Stimulated activated CD8-positive, alpha-beta memory T cell treated with anti-CD3 and anti-CD28 coated beads, Interleukin-15, amount 100 ng/mL, for 24 hours (primary cell): ENCODE data around the gene MYLK2.
A peak's percentile ranks its signal among the peaks of the same experiment; 100 is the strongest.
"Not testable (repeated sequence)": the region's sequence is repeated elsewhere in the genome, so short reads cannot be mapped to it uniquely, and the experiment has no call there.

Experiments used
- DNase-seq: peaks from one replicate; pipeline ENCODE4 v3.0.0-alpha.2; 2020; ENCODE audit warnings: low read depth

The MYLK2 gene

DNA sequence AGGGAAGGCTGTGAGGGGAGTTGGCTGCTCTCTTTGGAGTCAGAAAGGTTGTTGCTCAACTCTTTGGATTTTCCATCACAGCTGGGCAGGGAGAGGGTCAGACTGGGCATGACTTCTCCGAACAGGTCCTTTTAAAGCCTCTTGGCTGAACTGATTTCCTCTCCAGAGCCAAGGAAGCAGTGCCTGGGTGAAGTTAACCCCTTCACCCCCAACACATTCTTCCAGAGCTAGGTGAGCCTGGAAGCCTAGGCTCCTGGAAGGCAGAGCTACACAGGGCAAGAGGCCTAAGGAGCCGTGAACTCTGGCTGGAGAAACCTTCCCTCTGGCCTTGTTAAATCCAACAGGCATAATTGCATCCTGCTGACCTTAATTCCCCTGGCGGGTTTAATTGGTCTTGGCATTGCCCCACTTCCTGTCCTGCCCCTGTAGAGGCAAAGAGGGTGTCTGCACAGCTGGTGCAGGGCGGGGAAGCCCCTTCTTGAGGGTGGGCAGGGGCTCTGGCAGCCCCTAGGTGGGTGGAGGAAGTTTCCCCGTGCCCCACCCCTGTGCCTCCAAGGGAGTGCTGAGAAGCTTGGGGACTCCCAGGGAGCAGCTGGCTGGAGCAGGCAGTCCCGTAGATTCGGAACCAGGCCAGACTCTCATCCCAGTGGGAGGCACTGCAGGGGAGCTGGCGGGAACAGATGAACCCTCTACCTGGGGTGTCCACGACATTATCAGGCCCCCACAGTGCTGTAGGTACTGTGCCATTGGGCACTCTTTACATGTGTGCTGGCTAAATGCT lies 3.6 kb upstream of the MYLK2 start:
- DNase-seq, result no peak

DNA sequence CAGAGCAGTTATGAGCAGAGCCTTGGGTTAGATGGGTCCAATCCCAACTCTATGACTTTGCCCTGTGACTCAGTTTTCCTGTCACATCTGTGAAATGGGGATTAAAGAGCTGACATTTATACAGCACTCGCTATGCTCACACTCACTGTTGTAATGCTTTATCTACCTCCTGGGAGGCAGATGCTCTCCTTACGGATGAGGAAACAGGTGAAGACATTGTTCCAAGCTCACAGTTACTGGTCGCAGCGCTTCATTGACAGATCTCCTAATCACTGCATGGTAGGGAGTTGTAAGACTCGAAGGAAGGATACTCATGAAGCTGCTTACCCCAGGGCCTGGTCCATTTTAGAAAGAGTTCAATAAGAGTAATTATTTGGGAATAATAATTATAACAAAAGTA lies 2.9 kb upstream of the MYLK2 start:
- no peak for DNase-seq

DNA sequence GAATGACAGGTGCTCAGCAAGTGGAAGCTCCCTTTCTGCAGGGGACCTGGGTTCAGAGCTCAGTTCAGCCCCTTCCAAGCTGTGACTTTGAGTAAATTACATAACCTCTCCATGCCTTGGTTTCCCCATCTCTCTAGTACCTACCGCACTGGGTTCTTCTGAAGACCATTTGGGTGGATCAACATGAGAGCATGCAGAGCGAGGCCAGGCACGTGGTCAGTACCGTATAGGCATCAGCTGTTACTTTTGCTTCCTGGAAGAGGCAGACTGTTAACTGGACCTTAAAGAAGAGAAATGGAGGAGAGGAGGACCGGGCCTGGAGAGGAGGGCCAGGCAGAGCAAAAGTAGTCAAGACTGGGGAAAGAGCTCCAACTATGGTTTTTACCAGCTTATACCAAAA lies 1.7 kb upstream of the MYLK2 start:
- DNase-seq, result no peak

DNA sequence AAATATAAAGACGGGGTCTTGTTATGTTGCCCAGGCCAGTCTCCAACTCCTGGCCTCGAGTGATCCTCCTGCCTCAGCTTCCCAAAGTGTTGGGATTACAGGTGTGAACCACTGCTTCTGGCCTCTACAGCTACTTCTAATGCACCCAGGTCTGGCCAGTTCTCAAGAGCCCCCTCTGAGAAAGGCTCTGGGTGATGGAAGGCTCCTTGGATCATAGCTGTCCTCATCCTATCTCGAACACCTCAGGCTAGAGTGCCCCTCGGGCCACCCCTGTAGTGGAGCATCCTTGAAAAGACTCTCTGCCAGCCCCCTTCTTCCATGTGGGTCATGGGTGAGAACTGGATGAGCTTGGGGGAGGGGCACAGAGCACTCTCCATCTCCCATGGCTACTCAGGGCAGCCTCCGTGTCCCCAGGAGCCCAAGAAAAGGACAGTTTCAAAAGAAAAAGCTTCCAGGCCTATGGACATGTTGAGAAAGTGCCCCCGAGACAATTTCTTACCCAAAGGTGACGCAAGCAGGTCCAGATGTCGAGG lies 714 bp upstream of the MYLK2 start:
- DNase-seq, result no peak

DNA sequence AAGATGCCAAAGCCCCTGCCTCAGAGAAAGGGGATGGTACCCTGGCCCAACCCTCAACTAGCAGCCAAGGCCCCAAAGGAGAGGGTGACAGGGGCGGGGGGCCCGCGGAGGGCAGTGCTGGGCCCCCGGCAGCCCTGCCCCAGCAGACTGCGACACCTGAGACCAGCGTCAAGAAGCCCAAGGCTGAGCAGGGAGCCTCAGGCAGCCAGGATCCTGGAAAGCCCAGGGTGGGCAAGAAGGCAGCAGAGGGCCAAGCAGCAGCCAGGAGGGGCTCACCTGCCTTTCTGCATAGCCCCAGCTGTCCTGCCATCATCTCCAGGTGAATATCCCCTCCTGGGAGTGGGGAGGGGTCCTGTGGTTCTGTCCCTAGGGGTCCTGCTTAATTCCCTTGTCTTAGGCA lies 1.1 kb downstream of the MYLK2 start:
- no peak for DNase-seq

DNA sequence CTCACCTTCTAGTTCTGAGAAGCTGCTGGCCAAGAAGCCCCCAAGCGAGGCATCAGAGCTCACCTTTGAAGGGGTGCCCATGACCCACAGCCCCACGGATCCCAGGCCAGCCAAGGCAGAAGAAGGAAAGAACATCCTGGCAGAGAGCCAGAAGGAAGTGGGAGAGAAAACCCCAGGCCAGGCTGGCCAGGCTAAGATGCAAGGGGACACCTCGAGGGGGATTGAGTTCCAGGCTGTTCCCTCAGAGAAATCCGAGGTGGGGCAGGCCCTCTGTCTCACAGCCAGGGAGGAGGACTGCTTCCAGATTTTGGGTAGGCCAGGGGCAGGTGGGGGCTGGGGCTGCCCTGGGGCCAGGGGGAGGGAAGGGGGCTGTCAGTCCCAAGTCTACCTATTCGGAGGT lies 2.3 kb downstream of the MYLK2 start:
- DNase-seq, result no peak

DNA sequence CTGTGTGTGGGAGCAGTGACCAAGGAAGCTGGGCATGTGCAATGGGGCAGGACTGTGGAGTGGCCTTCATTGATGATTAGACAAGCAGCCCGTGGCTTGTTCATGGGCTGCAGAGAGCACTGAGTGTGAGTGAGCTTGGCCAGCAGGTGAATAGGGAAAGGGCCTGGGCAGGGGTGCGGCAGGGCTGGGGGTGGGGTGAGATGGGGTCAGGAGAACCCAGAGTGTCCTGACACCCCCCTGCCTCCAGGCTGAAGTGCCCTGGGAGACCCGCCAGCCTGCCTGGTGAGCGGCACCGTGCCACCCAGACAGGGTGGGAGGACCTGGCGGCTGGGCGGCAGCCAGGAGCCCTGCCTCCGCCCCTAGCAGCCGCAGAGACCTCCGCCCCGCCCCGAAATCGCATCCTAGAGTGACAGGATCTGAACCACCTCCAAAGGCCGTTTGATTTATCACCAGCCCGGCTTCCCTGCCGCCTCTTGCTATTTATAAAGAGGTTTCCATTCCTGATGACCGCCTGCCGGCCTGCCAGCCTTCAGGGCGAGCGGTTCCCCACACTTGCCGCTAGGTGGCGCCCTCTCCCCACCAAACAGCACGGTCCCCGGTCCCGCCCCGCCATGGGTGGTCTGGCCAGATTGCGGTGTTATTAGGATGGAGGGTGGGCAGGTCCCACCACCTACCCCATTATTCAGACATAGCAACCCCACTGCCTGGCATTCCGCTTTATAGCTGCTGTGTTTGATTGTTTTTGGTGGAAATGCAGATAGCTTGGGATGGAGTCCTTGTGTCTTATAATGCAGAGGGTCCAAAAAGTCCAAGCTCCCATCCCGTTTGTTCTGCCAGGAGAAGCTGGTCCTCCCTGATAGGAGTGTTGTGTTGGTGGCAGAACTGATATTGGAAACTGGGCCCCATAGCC lies 3.5 kb downstream of the MYLK2 start:
- peak; percentile 68 for DNase-seq

DNA sequence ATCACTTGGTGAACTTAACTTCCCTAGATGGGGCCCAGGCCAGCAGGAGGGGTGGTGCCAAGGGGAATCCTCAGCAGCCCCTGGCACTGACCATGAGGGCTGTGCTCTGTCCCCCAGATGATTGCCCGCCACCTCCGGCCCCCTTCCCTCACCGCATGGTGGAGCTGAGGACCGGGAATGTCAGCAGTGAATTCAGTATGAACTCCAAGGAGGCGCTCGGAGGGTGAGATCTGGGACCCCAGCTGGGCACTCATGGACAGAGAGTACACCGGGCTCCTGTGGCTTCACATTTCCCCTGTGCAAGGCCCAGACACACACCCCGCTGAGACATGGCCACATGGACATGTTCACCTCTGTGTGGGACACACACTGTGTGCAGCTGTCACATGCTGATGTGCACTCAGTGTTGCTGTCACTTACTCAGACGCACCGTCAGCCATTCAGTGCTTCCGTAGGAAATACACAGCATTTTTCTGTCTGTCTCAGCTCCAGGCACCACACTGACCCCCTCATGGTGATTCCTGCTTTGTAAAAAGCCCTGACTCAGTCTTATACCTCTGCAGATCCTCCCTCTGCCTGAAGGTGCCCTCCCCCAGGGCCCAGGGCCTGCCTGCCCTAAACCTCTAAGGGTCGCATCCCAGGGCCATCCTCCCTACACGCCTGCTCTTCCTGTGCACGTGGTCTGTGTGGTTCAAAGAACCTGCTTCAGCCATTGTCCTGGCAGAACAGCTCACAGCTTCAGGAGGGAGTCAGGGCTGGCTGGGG lies 4.4 kb downstream of the MYLK2 start:
- DNase-seq, result no peak

DNA sequence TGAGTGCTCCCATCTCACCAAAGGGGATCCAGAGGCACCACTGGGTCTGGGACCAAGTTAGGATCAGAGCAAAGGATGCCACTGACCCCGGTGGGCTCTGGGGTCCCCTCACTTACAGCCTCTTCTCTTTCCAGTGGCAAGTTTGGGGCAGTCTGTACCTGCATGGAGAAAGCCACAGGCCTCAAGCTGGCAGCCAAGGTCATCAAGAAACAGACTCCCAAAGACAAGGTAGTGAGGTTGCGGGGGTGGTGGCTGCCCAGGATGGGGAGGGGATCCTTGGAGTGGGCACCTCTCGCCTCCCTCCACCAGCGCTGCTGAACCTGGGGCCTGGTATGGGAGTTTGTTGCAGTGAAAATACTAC lies 4.9 kb downstream of the MYLK2 start:
- no peak for DNase-seq

DNA sequence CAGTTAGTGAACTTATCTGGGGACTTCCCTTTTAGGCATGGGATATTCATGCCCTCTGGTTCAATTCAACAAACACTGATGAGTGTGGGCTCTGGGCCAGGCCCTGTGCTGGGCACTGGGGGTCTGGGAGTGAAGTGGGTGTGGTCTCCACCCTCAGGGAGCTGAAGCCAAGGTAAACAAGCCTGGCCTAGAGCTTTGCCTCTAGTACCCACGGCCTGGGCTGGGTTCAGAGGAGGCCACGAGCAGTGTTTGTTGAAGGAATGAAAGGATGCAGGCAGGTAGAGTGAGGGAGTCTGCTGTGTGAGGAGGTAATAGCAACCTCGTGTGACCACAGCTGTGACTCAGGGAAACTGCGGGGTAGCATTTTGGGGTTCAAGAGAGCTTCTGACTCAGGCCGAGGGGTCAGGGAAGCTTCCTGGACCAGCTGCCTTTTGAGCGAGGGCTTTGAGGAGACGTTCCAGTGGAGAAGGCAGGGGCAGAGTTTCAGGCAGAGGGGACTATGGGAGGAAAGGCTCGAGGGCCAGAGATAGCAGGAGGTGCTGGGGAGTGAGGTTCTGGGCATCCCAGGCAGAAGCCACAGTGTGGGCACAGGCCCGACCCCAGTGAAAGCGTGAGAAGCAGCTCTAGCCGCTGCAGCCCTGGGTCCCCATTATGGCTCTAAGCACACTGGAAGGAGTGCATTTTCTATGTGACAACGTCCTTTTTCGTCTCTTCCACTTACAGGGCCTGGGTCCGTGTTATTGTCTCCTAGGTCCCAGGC lies 5.6 kb downstream of the MYLK2 start:
- no peak for DNase-seq

DNA sequence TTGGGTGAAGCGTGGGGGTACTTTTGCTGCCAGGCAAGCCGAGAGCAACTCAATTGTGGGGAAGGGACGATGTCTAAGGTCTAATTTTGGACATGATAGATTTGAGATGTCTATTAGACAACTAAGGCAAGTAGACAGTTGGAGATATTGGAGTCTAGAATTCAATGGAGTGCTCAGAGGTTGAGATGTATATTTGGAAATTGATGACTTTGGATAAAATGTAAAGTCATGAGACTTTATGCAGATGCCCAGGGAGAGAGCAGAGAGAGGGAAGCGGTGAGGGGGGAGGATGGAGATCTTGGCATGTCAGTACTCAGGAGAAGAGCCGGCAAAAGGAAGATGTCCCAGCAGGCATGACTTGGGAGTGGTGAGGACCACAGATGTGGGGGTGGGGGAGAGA lies 6.9 kb downstream of the MYLK2 start:
- DNase-seq, result no peak

DNA sequence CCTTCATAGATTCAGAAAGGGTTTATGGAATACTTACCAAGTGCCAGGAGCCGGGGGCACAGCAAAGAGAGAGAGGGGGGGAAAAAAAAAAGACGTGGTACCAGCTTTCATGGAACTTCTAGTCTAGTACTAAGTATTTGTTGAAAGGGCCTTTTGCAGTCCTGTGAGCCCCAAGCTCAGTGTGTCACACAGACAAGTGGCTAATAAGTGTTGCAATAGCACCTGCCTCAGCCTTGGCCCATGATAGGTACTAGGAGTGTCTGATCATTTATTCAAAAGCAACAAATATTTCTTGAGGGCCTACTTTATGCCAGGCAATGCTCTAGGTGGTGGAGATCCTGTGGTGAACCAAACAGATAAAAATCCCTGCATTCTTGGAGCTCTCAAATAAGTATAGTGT lies 7.9 kb downstream of the MYLK2 start:
- DNase-seq, result no peak

DNA sequence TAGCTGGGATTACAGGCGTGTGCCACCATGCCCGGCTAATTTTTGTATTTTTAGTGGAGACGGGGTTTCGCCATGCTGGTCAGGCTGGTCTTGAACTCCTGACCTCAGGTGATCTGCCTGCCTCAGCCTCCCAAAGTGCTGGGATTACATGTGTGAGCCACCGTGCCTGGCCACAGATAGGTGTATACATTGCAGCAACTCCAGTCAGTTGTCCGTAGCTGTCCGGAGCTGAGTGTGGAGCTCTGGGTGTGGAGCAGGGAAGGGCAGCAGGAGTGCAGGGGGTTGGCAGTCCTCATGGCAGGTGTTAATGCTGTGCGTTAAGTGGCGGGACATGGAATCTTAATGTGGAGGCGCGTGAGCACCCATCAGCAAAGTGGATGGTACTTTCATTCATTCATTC lies 8.9 kb downstream of the MYLK2 start:
- DNase-seq, result not testable (repeated sequence)

DNA sequence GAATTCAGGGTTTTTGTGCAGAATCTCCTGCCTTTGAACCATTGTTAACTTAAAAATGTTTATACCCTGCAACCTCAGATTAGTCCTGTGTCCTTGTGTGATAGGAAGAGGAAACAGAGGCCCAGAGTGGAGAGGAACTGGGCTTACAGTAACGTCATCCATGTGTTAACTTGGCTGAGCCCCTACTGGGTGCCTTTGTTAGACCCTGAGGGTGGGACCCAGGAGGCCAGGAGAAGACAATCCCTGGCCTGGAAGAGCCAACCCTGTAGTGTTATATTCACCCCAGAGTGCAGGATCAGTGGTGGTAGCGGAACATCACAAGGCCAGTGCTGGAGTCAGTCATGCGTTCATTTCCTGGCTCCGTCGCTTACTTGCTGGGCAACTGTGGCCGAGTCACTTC lies 10.6 kb downstream of the MYLK2 start:
- no peak for DNase-seq

DNA sequence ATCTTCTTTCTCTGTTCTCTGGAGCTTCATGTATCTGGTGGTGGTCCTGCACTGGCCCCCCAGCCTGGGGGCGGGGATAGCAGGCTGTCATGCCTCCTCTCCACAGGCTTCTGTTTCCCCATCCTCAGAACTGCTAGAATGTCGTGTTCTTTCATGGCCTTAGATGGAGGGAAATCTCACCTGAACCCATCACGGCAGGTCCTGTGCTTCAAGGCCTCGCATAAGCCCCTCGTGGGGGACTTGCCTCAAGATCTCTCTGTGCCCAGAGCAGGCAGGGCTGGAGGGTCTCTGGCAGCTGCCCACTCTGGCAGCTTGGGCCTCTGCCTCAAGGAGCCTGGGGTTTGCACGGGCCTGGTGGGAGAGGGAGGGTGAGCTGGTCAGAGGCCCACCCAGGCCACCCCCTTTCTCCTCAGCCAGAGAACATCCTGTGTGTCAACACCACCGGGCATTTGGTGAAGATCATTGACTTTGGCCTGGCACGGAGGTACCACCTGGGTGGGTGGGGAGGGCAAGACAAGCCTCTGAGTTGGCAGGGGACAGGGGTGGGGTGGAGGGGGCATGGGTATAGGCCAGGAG lies 11.3 kb downstream of the MYLK2 start:
- no peak for DNase-seq

DNA sequence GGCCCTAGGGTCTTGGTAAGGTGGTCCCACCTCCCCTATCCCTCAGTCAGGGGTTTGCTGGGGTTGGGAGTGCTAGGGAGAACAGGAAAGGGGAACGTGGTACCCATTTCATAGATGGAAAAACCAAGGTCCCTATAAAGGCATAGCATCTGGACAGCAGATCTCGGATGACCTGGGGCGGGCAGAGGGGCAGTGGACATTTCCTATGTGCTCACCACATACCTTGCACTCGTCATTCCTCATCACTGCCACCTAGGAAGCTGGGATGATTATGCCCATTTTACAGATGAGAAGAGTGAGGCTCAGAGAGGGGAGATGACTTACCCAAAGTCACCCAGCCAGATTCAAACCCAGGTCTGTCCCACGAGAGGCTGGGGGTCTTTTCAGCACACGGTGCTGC lies 12.1 kb downstream of the MYLK2 start:
- no peak for DNase-seq

DNA sequence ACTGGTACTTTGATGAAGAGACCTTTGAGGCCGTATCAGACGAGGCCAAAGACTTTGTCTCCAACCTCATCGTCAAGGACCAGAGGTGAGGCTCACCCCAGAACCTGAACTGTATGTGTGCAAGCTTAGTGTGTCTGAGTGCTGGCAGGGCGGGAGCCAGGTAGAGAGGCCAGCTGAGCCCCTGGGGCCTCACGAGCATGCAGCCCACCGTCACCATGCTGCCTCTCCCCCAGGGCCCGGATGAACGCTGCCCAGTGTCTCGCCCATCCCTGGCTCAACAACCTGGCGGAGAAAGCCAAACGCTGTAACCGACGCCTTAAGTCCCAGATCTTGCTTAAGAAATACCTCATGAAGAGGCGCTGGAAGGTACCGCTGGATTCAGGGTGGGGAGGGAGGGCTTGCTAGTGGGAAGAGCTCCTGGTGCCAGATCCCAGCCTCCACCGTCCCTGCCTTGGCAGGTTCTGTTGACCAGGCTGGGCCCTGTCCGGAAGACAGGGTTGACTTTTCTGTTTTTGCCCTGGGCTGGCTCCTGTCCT lies 12.7 kb downstream of the MYLK2 start:
- DNase-seq, result no peak

DNA sequence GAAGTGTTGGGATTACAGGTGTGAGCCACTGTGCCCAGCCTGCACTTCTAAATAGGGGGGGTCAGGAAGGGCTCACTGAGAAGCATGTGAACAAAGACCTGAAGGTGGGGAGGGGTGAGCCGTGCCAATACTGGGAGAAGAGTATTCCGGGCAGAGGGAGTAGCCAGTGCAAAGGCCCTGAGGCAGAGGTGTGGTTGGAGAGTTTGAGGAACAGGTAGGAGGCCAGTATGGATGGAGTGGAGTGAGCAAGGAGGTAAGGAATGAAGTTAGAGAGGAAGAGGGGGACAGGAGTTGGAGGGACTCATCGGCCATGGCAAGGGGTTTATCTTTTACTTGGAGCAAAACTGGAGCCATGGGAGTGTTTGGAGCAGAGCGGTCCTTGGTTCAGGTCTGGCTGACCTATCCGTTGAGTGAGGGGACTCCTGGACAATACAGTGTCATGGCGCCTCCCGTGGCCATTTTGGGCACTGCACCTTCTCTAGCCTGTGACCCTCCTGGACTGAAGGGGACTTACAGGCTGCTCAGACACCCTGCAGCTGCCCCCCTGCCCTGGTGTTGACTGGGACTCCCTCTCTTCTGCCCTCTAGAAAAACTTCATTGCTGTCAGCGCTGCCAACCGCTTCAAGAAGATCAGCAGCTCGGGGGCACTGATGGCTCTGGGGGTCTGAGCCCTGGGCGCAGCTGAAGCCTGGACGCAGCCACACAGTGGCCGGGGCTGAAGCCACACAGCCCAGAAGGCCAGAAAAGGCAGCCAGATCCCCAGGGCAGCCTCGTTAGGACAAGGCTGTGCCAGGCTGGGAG lies 14.2 kb downstream of the MYLK2 start:
- DNase-seq, result peak; percentile 44

DNA sequence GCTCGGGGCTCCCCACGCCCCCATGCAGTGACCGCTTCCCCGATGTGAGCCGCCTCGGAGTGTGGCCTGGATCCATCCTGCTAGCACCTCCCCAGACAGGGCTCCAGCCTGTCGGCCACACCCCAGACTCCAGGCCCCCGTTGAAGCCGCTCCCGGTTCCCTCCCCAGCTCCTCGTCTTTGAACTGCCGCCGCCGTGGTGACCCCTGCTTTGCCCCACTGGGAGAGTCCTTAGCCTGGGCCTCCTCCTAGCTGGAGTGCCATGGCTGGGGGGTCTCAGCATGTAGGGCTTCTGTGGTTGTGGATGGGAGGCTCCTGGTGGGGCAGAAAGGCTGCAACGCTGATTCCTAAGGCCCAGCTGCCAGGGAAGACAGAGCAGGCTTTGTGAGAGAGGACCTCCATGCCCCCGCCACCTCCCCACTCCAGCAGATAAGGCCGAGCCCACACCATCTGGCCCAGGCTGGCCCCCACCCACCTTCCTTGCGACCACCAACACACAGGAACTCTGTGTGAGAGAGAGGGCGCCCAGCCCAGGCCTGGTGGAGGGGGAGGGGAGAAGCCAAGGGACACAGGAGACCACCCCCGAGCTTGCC lies 14.9 kb downstream of the MYLK2 start:
- DNase-seq, result no peak

DNA sequence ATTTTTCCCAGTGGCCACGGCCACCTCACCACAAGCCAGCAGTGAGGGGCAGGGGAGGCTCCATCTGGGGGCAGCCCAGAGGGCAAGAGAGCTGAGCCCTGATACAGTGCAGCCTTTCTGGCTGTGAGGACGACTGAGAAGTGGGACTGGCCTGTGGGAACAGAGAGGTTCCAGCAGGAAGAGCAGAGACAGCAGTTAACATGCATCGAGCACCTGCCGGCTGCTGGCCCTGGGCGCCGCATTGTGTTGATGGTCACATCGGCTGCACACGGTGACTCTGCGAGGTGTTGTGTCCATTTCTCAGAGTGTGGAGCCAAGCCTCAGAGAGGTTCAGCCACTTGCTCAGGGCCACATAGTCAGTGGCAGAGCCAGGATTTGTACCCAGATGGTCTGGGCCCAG lies 16.4 kb downstream of the MYLK2 start:
- no peak for DNase-seq
